ENCODE results near the gene MICALL2. TPM values are rescaled to one million over a fixed set of nuclear protein-coding genes. Genes with fewer than 3 reads are reported as not detected.
"Not testable (repeated sequence)": the region's sequence is repeated elsewhere in the genome, so short reads cannot be mapped to it uniquely, and the experiment has no call there.

Gene MICALL2
- total RNA-seq, 2 donors from 2014 or later, result 1.8 to 5.1 TPM

DNA sequence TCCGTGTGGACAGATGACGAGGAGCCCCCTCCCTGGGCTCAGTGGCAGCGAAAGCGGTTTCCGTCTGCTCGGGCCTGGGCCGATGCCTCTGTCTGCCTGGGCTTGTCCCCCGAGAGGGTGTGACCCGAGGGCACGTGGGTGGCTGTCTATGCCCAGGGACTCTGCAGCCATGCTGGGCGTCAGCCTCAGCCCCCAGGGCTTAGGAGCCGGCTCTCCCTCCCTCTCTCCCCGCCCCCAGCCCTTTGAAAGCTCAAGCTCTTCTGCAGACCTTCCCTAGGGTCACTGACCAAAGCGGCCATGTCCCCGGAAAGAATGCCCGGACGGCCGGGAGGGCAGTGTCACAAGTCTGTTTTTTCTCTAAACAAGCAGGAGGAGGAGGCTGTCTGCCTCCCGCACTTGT, 7.1 kb downstream of the MICALL2 start:
- Mint-ChIP-seq H3K4me3 (no peak overlapping the region), H3K9me3 (no peaks in the 10 kb centered on the region), H3K36me3 (ENCODE audit: low read depth) (no peaks in the 10 kb centered on the region), H3K27me3 (no peaks in the 10 kb centered on the region), H3K27ac (no peak overlapping the region), H3K4me1 (no peaks in the 10 kb centered on the region)
- ATAC-seq (replicated peaks), result no peak

DNA sequence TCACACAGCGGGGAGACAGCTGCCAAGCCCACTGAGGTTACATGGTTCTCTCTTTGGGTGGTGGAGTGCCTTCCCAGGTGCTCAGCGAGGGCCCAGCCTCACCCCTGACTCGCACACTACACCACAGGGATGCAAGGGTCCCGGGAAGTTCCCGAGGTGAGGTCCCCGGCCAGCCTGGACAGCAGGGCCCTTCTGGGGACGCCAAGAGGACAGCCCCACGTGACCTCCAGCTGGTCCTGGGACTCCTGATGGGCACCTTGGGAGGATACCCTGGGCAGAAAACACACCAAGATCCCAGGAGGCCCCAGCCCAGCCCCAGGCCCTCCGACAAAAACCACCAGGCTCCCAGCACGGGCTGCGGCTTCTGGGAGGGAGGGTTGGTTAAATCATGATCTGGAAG, 8.3 kb downstream of the MICALL2 start:
- H3K27ac Mint-ChIP-seq, result no peak overlapping the region
- no peak overlapping the region for H3K4me3 Mint-ChIP-seq
- no peaks in the 10 kb centered on the region for H3K36me3 Mint-ChIP-seq (ENCODE audit: low read depth)
- no peaks in the 10 kb centered on the region for H3K9me3 Mint-ChIP-seq
- no peaks in the 10 kb centered on the region for H3K4me1 Mint-ChIP-seq
- no peaks in the 10 kb centered on the region for H3K27me3 Mint-ChIP-seq
- no peak for ATAC-seq (replicated peaks)

DNA sequence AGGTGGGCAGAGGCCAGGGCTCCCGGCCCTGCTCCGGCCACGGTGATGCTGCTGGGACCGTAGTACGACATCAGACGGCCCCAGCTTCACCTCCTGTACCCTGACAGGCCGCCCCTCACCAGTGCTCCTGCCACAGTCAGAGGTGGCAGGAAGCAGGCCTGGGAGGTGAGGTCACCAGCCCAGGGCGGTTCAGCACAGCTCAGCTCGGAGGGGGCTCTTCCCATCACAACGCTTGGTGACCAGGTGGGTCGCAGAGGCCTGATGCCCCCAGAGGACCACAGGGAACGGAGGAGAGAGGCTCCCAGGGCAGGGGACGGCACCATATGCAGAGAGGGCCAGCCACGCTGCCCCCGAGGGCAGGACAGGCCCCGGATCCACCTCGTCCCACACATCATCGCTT, 8.8 kb downstream of the MICALL2 start:
- Mint-ChIP-seq H3K9me3 (no peaks in the 10 kb centered on the region), H3K27ac (no peak overlapping the region), H3K4me3 (no peak overlapping the region), H3K4me1 (no peaks in the 10 kb centered on the region), H3K27me3 (no peaks in the 10 kb centered on the region), H3K36me3 (ENCODE audit: low read depth) (no peaks in the 10 kb centered on the region)
- ATAC-seq (replicated peaks), result no peak

DNA sequence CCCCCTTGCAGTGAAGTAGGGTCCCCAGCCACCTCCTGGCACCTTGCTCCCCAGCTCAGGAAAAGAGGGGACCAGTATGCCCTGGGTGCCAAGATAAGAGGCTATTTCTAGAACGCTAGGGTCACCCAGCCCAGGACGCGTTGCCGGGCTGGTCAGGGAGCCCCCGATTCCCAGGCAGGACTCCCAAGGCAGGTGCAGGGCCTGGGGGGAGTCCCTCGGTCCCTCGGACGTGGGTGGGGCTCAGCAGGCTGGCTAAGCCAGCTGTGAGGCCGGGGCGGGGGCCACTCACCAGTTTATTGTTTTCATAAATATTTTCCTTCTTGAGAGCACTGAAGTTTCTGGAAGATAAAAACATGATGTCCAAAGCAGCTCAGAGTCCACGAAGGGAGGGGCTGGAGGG, 9.3 kb downstream of the MICALL2 start:
- H3K27ac Mint-ChIP-seq, result no peak overlapping the region
- no peaks in the 10 kb centered on the region for H3K36me3 Mint-ChIP-seq (ENCODE audit: low read depth)
- no peaks in the 10 kb centered on the region for H3K9me3 Mint-ChIP-seq
- no peaks in the 10 kb centered on the region for H3K27me3 Mint-ChIP-seq
- H3K4me3 Mint-ChIP-seq, result no peak overlapping the region
- ATAC-seq (replicated peaks), result no peak
- H3K4me1 Mint-ChIP-seq, result no peaks in the 10 kb centered on the region

DNA sequence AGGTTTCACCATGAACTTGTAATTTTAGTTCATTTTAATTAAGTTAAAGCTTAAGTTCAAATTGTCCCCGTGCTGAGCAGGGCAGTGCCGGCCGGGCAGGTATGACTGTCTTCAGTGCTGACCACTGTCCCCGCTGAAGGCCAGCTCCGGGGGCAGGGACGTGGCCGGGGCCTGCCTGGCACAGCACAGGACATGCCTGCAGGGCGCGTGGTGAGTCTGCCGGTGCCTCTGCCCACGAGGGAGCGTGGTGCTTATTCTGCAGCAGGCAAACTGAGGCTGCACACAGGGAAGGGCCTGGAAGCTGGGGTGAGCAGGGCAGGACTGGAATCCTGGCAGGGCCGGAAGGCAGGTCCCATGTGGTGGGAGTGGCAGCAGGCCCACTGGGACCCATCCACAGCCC, 9.8 kb downstream of the MICALL2 start:
- H3K27me3 Mint-ChIP-seq, result no peaks in the 10 kb centered on the region
- no peaks in the 10 kb centered on the region for H3K9me3 Mint-ChIP-seq
- no peaks in the 10 kb centered on the region for H3K36me3 Mint-ChIP-seq (ENCODE audit: low read depth)
- H3K4me1 Mint-ChIP-seq, result no peaks in the 10 kb centered on the region
- no peak overlapping the region for H3K27ac Mint-ChIP-seq
- H3K4me3 Mint-ChIP-seq, result no peak overlapping the region
- ATAC-seq (replicated peaks), result no peak

DNA sequence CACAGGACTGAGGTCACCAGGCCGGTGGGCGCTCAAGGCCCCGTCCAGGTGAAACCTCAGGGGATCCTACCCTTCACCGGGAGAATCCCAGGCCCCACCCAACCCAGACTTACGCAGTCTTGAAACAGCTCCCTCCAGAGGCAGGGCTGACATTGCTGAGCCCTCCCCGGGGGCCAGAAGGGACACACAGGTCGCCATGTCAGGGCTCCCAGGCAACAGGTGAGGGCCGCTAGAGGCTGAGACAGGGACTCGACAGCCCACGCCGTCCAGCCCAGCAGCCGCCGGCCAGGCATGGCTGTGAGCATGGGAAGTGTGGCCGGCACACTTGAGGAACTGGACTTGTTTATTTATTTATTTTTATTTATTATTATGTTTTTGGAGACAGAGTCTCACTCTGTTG, 10.3 kb downstream of the MICALL2 start:
- no peak for ATAC-seq (replicated peaks)
- Mint-ChIP-seq H3K4me1 (no peaks in the 10 kb centered on the region), H3K27me3 (no peaks in the 10 kb centered on the region), H3K9me3 (no peaks in the 10 kb centered on the region), H3K4me3 (no peak overlapping the region), H3K36me3 (ENCODE audit: low read depth) (no peaks in the 10 kb centered on the region), H3K27ac (no peak overlapping the region)

DNA sequence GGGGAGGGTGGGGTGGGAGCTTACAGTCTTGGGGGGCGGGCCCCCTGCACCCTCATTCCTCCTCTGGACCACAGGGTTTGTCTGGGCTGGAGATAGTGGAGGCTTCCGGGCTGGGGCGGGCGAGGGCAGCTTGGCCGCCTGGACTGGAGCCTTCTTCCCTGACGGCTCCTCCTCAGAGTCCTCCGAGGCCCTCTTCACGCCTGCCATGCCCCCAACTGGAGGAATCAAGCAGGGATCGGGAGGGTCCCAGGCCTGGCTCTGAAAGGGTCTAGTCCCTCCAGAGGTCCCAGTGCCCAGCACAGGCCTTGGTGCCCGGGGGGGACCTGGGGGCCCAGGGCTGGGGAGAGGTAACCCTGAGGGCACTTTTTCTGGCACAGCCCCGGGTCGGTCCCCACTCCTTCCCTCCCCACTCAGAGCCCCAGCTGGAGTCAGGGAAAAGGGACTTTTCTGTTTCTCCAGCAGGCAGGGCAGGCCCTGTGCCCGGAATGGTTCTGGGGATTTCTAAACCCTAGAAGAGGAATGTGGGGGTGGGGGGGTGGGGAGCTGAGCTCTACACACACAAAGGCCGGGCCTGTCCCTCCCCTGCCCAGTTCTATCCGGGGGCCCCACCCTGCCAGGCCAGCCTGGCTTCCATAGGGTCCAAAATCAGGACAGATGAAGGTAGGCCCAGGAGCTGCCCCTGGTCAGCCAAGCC, 11.6 kb downstream of the MICALL2 start:
- no peak overlapping the region for H3K4me3 Mint-ChIP-seq
- ATAC-seq (replicated peaks), result no peak
- no peaks in the 10 kb centered on the region for H3K27me3 Mint-ChIP-seq
- no peaks in the 10 kb centered on the region for H3K4me1 Mint-ChIP-seq
- H3K9me3 Mint-ChIP-seq, result no peaks in the 10 kb centered on the region
- H3K27ac Mint-ChIP-seq, result no peak overlapping the region
- H3K36me3 Mint-ChIP-seq (ENCODE audit: low read depth), result no peaks in the 10 kb centered on the region

DNA sequence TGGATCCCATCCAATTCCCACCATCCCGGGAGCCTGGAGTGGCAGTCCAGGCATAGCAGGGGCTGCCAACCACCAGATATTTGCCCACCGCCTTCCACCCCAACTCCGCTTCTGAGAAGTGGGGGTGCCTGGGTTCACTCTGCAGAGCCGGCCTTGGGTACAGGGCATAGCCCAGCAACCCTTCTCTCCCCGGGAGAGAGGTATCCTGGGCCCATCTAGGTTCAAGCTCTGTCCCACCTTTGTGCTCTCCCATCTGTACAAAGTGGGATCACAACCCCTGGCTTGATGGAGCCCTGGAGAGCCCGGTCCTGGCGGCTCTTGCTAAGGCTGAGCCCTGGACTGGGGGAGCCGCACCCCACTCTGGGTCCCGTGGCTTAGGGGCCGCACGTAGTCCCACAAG, 12.2 kb downstream of the MICALL2 start:
- H3K36me3 Mint-ChIP-seq (ENCODE audit: low read depth), result no peaks in the 10 kb centered on the region
- no peak overlapping the region for H3K27ac Mint-ChIP-seq
- H3K4me3 Mint-ChIP-seq, result no peak overlapping the region
- ATAC-seq (replicated peaks), result no peak
- no peaks in the 10 kb centered on the region for H3K27me3 Mint-ChIP-seq
- H3K9me3 Mint-ChIP-seq, result no peaks in the 10 kb centered on the region
- no peaks in the 10 kb centered on the region for H3K4me1 Mint-ChIP-seq

DNA sequence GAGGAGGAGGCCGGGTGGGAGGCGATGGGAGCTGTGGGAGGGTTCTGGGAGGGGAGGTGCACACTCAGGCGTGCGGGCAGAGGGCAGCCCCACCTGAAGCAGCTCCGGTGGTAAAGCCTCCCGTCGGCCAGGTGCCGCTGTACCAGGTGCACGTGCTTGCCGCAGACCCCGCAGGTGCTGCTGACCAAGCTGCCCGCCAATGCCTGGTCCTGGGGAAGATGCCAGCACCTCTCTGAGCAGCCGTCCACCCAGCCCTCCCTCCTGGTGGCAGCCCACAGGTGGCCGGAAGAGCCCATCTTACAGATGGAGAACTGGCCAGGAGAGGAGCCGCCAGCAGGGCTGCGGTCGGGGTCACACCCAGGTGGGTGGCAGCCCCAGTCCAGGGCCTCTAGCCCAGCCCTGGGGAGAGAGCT, 12.6 kb downstream of the MICALL2 start:
- Mint-ChIP-seq H3K36me3 (ENCODE audit: low read depth) (no peaks in the 10 kb centered on the region), H3K27ac (no peak overlapping the region), H3K9me3 (no peaks in the 10 kb centered on the region), H3K27me3 (no peaks in the 10 kb centered on the region), H3K4me1 (no peaks in the 10 kb centered on the region), H3K4me3 (no peak overlapping the region)
- peak; percentile 19 for ATAC-seq (replicated peaks)

DNA sequence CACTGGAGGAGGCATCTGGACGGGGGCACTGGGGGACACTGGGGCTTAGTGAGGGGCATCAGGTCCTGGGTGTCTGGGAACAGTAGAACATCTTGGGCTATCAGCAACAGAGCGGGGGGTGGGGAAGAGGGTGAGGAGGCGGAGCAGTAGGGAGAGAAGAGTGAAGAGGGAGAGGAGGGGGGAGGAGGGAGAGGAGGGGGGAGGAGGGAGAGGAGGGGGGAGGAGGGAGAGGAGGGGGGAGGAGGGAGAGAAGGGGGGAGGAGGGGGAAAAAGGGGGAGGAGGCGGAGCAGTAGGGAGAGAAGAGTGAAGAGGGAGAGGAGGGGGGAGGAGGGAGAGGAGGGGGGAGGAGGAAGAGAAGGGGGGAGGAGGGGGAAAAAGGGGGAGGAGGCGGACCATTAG, 13.2 kb downstream of the MICALL2 start:
- H3K27ac Mint-ChIP-seq; ATAC-seq (replicated peaks); H3K4me3 Mint-ChIP-seq; H3K36me3 Mint-ChIP-seq (ENCODE audit: low read depth); H3K27me3 Mint-ChIP-seq; H3K9me3 Mint-ChIP-seq; H3K4me1 Mint-ChIP-seq: not testable (repeated sequence)

DNA sequence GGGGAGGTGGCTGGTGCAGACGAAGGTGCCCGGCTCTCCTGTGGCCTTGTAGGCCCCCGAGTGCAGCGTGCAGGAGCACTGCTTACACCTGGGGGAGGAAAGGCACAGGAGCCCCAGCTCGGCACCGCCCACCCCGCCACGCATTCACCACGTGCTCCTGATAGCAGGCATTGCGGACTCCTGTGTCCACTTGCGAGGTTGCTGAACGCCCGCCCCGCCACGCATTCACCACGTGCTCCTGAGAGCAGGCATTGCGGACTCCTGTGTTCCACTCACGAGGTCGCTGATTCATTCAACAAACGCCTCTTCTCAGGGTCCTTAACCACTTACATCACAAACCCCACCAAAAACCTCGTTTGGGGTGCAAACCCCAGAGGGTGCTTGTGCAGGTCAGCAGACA, 13.9 kb downstream of the MICALL2 start:
- Mint-ChIP-seq H3K27ac (no peak overlapping the region), H3K36me3 (ENCODE audit: low read depth) (no peaks in the 10 kb centered on the region), H3K4me1 (no peaks in the 10 kb centered on the region), H3K9me3 (no peaks in the 10 kb centered on the region), H3K4me3 (no peak overlapping the region), H3K27me3 (no peaks in the 10 kb centered on the region)
- ATAC-seq (replicated peaks), result no peak

DNA sequence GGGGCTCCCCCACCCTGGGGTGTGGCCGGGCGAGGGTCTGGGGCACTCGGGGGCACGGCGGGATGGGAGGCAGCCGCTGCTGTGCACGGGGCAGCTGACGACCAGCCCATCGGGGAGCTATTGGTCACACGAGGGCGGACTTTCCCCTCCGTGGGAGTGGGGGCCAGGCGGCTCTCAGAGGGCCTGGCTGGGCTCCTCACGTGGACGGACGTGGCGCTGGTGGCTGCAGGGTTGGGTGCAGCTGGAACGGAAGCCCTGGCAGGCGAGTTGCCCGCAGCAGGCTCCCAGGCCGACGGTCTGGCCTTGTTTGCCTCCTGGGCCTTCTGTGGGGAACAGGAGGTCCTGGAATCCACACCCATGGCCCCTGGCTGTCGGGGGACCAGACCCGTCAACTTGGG, 14.3 kb downstream of the MICALL2 start:
- ATAC-seq (replicated peaks), result no peak
- no peak overlapping the region for H3K4me3 Mint-ChIP-seq
- no peaks in the 10 kb centered on the region for H3K27me3 Mint-ChIP-seq
- no peaks in the 10 kb centered on the region for H3K9me3 Mint-ChIP-seq
- no peak overlapping the region for H3K27ac Mint-ChIP-seq
- no peaks in the 10 kb centered on the region for H3K36me3 Mint-ChIP-seq (ENCODE audit: low read depth)
- no peaks in the 10 kb centered on the region for H3K4me1 Mint-ChIP-seq

DNA sequence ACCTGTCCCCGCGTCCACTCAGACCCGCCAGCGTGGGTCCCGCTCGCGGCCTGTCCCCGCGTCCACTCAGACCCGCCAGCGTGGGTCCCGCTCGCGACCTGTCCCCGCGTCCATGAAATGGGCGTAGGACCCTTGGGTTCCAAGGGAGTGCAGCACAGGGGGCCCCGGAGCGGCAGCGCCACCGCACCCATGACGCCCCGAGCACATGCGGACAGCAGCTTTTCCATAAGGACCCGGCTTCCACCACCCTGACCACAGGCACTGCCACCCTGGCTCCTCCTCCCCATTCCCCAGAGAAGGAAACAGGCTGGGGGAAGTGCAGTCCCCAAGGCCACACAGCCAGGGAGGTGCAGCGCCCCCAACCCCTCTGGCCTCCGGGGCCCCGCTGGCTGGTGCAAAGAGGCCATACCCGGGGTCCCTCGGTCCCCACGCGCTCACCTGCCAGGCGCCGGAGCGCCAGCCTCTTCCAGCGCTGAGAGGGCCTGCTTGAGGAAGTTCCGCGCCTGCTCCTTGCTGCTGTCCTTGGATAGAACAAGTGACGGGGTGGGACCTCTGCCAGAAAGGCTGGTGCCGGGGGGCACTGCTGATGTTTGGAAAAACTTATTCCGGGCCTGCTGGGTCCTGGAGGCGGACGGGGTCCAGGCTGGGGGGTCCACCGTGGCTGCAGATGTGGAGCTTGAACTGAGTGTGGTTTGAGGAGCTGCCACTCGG, 14.9 kb downstream of the MICALL2 start:
- no peak for ATAC-seq (replicated peaks)
- Mint-ChIP-seq H3K27me3 (no peaks in the 10 kb centered on the region), H3K27ac (no peak overlapping the region), H3K36me3 (ENCODE audit: low read depth) (no peaks in the 10 kb centered on the region), H3K4me3 (no peak overlapping the region), H3K9me3 (no peaks in the 10 kb centered on the region), H3K4me1 (no peaks in the 10 kb centered on the region)

DNA sequence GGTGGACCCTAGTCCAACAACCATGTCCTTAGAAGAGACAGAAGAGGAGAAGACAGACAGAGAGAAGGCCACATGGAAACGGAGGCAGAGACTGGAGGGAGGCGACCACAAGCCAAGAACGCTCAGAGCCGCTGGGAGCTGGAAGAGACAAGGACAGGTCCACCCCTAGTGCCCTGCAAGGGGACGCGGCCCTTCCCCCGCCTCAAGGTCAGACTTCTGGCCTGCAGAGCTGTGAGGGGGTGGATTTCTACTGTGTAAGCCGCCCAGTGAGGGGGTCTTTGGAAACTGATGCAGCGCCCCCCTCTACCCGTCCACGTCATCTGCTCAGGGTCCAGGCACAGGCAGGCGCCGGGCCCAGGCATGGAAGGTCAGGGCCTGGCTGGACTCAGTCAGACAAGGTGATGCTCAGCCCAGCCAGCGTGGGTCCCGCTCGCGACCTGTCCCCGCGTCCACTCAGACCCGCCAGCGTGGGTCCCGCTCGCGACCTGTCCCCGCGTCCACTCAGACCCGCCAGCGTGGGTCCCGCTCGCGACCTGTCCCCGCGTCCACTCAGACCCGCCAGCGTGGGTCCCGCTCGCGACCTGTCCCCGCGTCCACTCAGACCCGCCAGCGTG, 15.6 kb downstream of the MICALL2 start:
- not testable (repeated sequence) for ATAC-seq (replicated peaks); H3K4me3 Mint-ChIP-seq; H3K27ac Mint-ChIP-seq; H3K4me1 Mint-ChIP-seq; H3K27me3 Mint-ChIP-seq; H3K9me3 Mint-ChIP-seq; H3K36me3 Mint-ChIP-seq (ENCODE audit: low read depth)

DNA sequence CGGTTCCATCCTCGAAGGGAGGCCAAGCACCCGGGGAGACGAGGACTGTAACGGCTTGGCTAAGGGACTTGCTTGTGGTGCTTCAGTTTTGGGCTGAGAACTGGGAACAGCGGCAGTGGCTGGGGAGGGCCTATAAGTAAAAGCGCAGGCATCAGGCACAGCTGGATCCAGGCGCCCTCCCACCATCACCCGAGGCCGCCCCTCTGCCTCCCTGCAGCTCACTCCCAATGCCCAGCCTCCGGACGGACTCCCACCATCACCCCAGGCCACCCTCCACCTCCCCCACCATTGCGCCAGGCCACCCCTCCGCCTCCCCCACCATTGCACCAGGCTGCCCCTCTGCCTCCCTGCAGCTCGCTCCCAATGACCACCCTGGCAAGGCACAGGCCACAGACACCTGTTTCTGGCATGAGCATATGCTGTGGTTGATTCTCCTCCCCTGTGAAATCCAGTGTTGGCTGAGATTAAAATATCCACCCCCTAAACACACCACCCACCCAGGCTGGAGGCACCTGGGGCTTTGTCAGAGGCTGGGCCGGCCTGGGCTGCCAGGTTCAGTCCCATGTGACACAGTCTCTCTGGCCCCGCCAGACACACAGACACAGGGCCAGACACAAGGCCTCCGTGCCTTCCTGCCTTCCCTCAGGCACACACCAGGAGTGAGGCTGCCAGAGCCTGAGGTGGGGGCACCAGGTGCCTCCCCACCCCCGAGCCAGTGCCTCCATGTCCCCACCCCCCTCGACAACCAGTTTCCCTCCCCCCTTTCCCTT, 16.7 kb downstream of the MICALL2 start:
- no peaks in the 10 kb centered on the region for H3K27me3 Mint-ChIP-seq
- no peaks in the 10 kb centered on the region for H3K9me3 Mint-ChIP-seq
- no peak overlapping the region for H3K27ac Mint-ChIP-seq
- H3K4me3 Mint-ChIP-seq, result no peak overlapping the region
- ATAC-seq (replicated peaks), result no peak
- H3K4me1 Mint-ChIP-seq, result no peaks in the 10 kb centered on the region
- H3K36me3 Mint-ChIP-seq (ENCODE audit: low read depth), result no peaks in the 10 kb centered on the region
